Vagina (tissue), 2 donors: ENCODE measurements around the gene SHISA6.

ENCODE experiments used
- CTCF ChIP-seq, 3 experiments: fragments of 450-650 bp in 2 of 3; fragments of 200-600 bp in 1 of 3; sonication (generic) in 1 of 3; IDR thresholded peaks; one replicate each; pipeline ENCODE4 v1.5.1; 2017 to 2019; ENCODE audit warnings: antibody characterized with exemption in 3 of 3, mild to moderate bottlenecking in 2 of 3, moderate library complexity in 2 of 3
- POLR2AphosphoS5 ChIP-seq, 2 donors: sonication (generic); formaldehyde crosslinking; IDR thresholded peaks; one replicate each; pipeline ENCODE4 v1.9.0; 2017; ENCODE audit warnings: antibody characterized with exemption in 2 of 2, mild to moderate bottlenecking in 2 of 2, low read depth in 1 of 2; ENCODE audit not compliant: insufficient read depth in 1 of 2

- no peak for TF ChIP-seq POLR2AphosphoS5 (IDR thresholded peaks at IDR 0.05; ENCODE audit: insufficient read depth in 1 of 2, low read depth in 1 of 2)
- no peak for TF ChIP-seq CTCF (IDR thresholded peaks at IDR 0.05)
These were observed 35.5 kb downstream of the SHISA6 start for GRCh38 chr17:11276486-11276885.
